Stimulated activated effector memory CD8-positive, alpha-beta T cell treated with anti-CD3 and anti-CD28 coated beads, Interleukin-12 subunit alpha, Interleukin-12 subunit beta, amount 100 ng/mL, for 72 hours (primary cell): ENCODE data around the gene SIVA1.

Experiments
- ATAC-seq: fragments of 150-1000 bp; cut with Tn5 transposase; 2 replicates; pipeline ENCODE4 v1.10.0; 2021
- DNase-seq, 2 donors: peaks; one replicate each; pipeline ENCODE4 v3.0.0; 2021 to 2022; ENCODE audit warnings: low spot score in 2 of 2
- H3K27ac Mint-ChIP-seq: one replicate; pipeline ENCODE4 v1.8.0; 2022; ENCODE audit warnings: mild to moderate bottlenecking, mixed read lengths
- H3K36me3 Mint-ChIP-seq: one replicate; pipeline ENCODE4 v1.8.0; 2022; ENCODE audit warnings: mild to moderate bottlenecking, mixed read lengths
- H3K4me1 Mint-ChIP-seq: one replicate; pipeline ENCODE4 v1.8.0; 2022; ENCODE audit warnings: mixed read lengths
- H3K4me3 Mint-ChIP-seq: one replicate; pipeline ENCODE4 v1.8.0; 2022; ENCODE audit warnings: mild to moderate bottlenecking, mixed read lengths
- H3K9me3 Mint-ChIP-seq: one replicate; pipeline ENCODE4 v1.8.0; 2022; ENCODE audit warnings: mixed read lengths

SIVA1 gene

GRCh38 chr14:104739026-104739425 lies 13.9 kb upstream of the SIVA1 start:
- H3K4me3 Mint-ChIP-seq: no peak overlapping the region
- no peak overlapping the region for H3K27ac Mint-ChIP-seq
- H3K9me3 Mint-ChIP-seq: no peaks in the 10 kb centered on the region
- no peak for DNase-seq
- H3K4me1 Mint-ChIP-seq: peaks cover 18% of the 10 kb centered on the region
- no peaks in the 10 kb centered on the region for H3K36me3 Mint-ChIP-seq
- ATAC-seq: no peak

GRCh38 chr14:104739546-104740516 lies 13.1 kb upstream of the SIVA1 start:
- DNase-seq (no peak), ATAC-seq (peak; percentile 23)
- Mint-ChIP-seq H3K4me3 (no peak overlapping the region), H3K9me3 (no peaks in the 10 kb centered on the region), H3K4me1 (peaks cover 18% of the 10 kb centered on the region), H3K36me3 (no peaks in the 10 kb centered on the region), H3K27ac (no peak overlapping the region)

GRCh38 chr14:104741108-104741802 lies 11.7 kb upstream of the SIVA1 start:
- Mint-ChIP-seq H3K4me3 (no peak overlapping the region), H3K9me3 (no peaks in the 10 kb centered on the region), H3K4me1 (peaks cover 32% of the 10 kb centered on the region), H3K27ac (no peak overlapping the region), H3K36me3 (no peaks in the 10 kb centered on the region)
- ATAC-seq (no peak), DNase-seq (no peak)

GRCh38 chr14:104741803-104742251 lies 11.1 kb upstream of the SIVA1 start:
- ATAC-seq (peak; percentile 29), DNase-seq (no peak)
- Mint-ChIP-seq H3K4me1 (peaks cover 37% of the 10 kb centered on the region), H3K4me3 (no peak overlapping the region), H3K36me3 (no peaks in the 10 kb centered on the region), H3K9me3 (no peaks in the 10 kb centered on the region), H3K27ac (no peak overlapping the region)

GRCh38 chr14:104742586-104743455 lies 10.1 kb upstream of the SIVA1 start:
- Mint-ChIP-seq H3K36me3 (no peaks in the 10 kb centered on the region), H3K27ac (no peak overlapping the region), H3K9me3 (no peaks in the 10 kb centered on the region), H3K4me3 (no peak overlapping the region), H3K4me1 (peaks cover 37% of the 10 kb centered on the region)
- ATAC-seq (no peak), DNase-seq (no peak)

- no peak overlapping the region for H3K4me3 Mint-ChIP-seq
- DNase-seq: no peak
- no peak overlapping the region for H3K27ac Mint-ChIP-seq
- no peak for ATAC-seq
- peaks cover 37% of the 10 kb centered on the region for H3K4me1 Mint-ChIP-seq
- H3K36me3 Mint-ChIP-seq: no peaks in the 10 kb centered on the region
- H3K9me3 Mint-ChIP-seq: no peaks in the 10 kb centered on the region
Observed at GRCh38 chr14:104743461-104744380, 9.2 kb upstream of the SIVA1 start.

GRCh38 chr14:104744484-104744883 lies 8.5 kb upstream of the SIVA1 start:
- peaks cover 44% of the 10 kb centered on the region for H3K4me1 Mint-ChIP-seq
- ATAC-seq: no peak
- no peak overlapping the region for H3K4me3 Mint-ChIP-seq
- H3K9me3 Mint-ChIP-seq: no peaks in the 10 kb centered on the region
- no peak for DNase-seq
- no peaks in the 10 kb centered on the region for H3K36me3 Mint-ChIP-seq
- H3K27ac Mint-ChIP-seq: no peak overlapping the region

- Mint-ChIP-seq H3K9me3 (no peaks in the 10 kb centered on the region), H3K4me1 (peaks cover 39% of the 10 kb centered on the region), H3K27ac (peak overlapping the region; percentile 73), H3K4me3 (peak overlapping the region; percentile 38), H3K36me3 (no peaks in the 10 kb centered on the region)
- no peak for ATAC-seq
- no peak for DNase-seq
Observed at GRCh38 chr14:104745431-104745830, 7.5 kb upstream of the SIVA1 start.

GRCh38 chr14:104746071-104746545 lies 6.8 kb upstream of the SIVA1 start:
- peak overlapping the region; percentile 38 for H3K4me3 Mint-ChIP-seq
- ATAC-seq: peak; percentile 86
- H3K9me3 Mint-ChIP-seq: no peaks in the 10 kb centered on the region
- peak overlapping the region; percentile 73 for H3K27ac Mint-ChIP-seq
- no peaks in the 10 kb centered on the region for H3K36me3 Mint-ChIP-seq
- H3K4me1 Mint-ChIP-seq: peaks cover 38% of the 10 kb centered on the region
- DNase-seq: peak; percentile 41 to 66

GRCh38 chr14:104746934-104747481 lies 5.9 kb upstream of the SIVA1 start:
- H3K36me3 Mint-ChIP-seq: no peaks in the 10 kb centered on the region
- no peaks in the 10 kb centered on the region for H3K9me3 Mint-ChIP-seq
- no peak overlapping the region for H3K27ac Mint-ChIP-seq
- no peak overlapping the region for H3K4me3 Mint-ChIP-seq
- ATAC-seq (no peak), DNase-seq (no peak)
- peaks cover 31% of the 10 kb centered on the region for H3K4me1 Mint-ChIP-seq

GRCh38 chr14:104747876-104748275 lies 5.1 kb upstream of the SIVA1 start:
- no peak for DNase-seq
- ATAC-seq: no peak
- Mint-ChIP-seq H3K36me3 (peaks cover 6% of the 10 kb centered on the region), H3K27ac (no peak overlapping the region), H3K9me3 (no peaks in the 10 kb centered on the region), H3K4me3 (no peak overlapping the region), H3K4me1 (peaks cover 26% of the 10 kb centered on the region)

GRCh38 chr14:104749111-104749649 lies 3.8 kb upstream of the SIVA1 start:
- no peaks in the 10 kb centered on the region for H3K9me3 Mint-ChIP-seq
- H3K4me1 Mint-ChIP-seq: peaks cover 34% of the 10 kb centered on the region
- peaks cover 9% of the 10 kb centered on the region for H3K36me3 Mint-ChIP-seq
- no peak overlapping the region for H3K4me3 Mint-ChIP-seq
- no peak for ATAC-seq
- no peak for DNase-seq
- H3K27ac Mint-ChIP-seq: no peak overlapping the region

GRCh38 chr14:104750056-104750752 lies 2.7 kb upstream of the SIVA1 start:
- peaks cover 14% of the 10 kb centered on the region for H3K36me3 Mint-ChIP-seq
- ATAC-seq (no peak), DNase-seq (no peak)
- H3K27ac Mint-ChIP-seq: no peak overlapping the region
- H3K4me3 Mint-ChIP-seq: no peak overlapping the region
- H3K9me3 Mint-ChIP-seq: no peaks in the 10 kb centered on the region
- H3K4me1 Mint-ChIP-seq: peaks cover 41% of the 10 kb centered on the region
